ENCODE measurements around the gene KCNH4.

KCNH4 gene

DNA sequence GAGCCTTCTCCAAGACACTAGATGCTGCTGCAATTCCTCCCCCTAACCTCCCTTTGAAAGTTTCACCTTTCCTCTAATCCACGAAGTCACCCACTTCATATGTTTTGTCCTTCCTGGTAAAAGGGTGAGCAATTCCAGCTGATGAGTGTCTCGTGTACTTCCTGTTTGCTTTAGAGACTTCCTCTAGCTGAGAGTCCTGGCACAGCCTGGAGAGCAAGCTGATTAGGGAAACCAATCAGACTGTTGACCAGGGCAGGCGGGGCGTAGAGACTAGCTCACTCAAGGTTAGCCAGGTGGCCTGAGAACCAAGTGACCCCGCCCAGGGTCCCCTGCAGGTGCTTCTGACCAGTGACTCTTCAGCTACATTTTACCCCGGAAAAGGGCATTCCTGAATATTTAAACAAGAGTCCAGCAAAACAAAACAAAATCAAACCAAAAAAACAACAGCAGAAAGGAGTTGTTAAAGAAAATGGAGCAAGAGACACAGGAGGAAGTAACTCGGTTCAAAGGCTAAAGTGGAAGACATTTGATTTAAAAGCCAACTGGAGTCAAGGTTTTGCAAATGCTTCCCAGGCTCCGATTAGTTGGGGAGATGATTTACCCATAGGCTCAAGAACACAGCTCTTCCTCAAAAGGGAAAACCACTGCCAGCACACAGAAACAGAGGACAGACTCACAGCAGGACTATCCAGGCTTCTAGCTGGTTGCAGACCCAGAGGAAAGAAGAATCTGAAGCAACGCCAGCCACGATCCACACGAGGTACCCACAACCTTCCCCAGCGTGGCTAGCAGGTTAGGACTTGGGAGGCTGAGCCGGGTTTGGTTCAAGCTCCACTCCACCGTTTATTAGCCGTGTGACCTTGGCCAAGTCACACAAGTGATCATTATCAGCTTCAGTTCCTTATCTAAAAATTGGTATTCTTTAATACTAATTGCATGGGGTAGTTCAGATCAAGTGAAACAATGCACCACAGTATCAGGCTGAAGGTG is 45.0 kb downstream of the KCNH4 start:
- DNase-seq, result no peak

DNA sequence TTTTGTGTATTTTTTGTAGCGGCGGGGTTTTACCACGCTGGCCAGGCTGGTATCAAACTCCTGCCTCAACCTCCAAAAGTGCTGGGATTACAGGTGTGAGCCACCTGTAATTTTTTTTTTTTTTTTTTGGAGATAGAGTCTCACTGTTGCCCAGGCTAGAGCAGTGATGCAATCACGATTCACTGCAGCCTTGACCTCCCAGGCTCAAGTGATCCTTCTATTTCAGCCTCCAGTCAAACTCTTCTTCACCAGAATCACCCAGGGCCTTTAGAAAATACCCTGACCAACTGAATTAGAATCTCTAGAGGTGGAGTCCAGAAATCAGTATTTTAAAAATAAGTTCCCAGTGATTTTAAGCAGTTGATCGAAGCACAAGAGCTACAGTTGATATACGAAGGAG is 45.8 kb downstream of the KCNH4 start:
- no peak for DNase-seq

DNA sequence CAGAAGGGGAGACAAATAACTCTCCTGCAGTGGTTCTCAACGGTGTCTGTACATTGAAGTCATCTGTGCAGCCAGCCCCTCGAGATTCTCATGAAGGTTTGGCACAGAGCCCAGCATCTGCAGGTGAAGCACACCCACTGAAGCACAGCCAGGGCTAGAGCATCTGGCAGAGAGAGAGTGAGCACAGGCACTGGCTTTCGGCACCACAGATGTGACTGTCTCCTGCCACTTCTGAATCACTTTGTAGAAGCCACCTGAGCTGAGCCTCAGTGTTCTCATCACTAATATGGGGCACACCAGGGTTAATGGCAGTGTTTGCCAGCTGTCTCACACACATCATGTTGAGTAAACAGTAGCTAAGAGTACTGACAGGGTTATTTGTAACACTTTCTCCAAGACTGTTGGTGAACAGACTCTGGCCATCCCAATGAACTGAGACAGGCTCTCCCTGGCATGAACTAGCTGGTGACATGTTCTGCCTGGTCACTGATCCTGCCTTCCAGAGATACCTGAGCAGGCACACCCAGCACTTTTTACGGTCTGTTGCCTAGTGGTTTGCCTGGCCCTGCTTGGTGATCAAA is 47.4 kb downstream of the KCNH4 start:
- peak; percentile 19 to 27 for DNase-seq

DNA sequence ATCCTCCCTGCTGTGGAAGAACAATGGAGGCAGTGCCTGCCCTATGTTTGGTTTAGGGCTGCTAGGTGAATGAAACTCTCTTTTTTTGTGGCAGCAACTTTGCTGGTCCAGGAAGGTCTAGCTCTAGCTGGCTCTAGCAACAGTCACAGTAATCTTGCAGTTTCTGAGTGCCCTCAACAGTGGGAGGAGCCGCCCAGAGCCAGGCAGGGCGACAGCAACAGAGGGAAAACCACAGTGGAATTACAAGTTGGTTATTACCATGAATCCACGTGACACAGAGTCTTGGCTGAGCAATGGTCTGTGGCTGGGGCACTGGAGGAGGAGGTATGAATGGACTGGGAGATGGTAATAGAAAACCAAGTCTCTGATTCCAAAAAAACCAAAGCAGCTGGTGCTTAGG is 48.0 kb downstream of the KCNH4 start:
- no peak for DNase-seq

DNA sequence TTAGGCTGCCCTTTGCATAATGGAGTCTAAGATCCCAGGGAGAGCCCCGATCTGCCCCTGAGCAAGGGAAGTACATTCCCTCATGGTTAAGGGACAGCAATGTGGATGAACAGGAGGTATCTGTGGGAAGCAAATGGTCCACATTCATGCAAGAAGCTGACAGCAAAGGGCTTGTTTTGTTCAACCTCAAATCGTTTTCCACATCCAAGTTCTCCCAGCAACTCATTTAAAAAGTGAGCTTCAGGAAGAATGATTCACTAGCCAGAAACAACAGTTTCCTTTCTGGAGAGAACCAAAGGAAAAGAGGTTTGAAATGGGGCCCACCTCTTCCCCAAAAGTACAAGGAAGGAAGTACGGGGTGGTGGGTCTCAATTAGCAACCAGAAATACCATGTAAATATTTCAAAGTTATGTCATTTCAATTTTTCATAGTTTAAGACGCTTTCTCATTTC is 48.9 kb downstream of the KCNH4 start:
- no peak for DNase-seq

DNA sequence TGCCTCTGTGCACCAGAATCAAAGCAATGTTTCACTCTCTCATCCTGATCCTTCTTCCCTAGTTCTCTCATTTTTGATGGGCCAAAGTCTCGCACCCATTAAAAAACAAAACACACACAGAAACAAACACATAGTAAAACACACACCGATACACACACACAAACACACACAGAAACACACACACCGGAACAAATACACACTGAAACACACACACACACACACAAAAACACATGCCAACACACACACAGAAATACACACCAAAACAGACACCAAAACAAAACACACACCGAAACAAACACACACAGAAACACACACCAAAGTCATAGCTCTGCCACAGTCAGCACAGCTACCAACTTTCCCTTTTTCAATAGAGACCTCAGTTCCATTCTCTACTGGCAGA is 49.7 kb downstream of the KCNH4 start:
- no peak for DNase-seq

DNA sequence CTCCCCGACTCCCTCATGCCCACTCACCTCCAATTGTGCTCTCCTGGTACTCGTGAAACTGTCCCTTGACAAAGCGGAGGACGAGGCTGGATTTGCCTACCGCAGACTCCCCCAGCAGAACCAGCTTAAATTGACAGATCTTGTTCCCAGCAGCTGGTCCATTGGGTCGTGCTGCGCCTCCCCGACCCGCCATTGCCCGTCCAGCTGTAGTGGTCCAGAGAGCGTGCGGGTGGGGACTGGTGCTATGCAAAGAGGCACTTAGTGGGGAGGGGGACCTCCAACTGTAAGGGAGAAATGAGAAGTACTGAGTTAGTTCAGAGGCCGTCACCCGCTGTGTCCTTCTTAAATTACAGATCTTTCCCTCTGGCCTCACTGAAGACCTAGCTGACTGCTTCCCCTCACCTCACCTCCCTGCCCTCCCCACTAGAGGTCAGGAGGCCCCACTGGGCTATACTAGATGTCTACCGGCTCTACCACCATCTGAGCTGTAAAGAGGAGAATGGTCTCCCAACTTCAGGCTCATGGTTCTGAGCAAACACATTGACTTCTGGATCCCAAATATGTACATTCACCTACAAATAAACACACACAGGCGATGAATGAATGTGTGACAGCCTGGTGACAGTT is 50.5 kb downstream of the KCNH4 start:
- DNase-seq, result no peak

DNA sequence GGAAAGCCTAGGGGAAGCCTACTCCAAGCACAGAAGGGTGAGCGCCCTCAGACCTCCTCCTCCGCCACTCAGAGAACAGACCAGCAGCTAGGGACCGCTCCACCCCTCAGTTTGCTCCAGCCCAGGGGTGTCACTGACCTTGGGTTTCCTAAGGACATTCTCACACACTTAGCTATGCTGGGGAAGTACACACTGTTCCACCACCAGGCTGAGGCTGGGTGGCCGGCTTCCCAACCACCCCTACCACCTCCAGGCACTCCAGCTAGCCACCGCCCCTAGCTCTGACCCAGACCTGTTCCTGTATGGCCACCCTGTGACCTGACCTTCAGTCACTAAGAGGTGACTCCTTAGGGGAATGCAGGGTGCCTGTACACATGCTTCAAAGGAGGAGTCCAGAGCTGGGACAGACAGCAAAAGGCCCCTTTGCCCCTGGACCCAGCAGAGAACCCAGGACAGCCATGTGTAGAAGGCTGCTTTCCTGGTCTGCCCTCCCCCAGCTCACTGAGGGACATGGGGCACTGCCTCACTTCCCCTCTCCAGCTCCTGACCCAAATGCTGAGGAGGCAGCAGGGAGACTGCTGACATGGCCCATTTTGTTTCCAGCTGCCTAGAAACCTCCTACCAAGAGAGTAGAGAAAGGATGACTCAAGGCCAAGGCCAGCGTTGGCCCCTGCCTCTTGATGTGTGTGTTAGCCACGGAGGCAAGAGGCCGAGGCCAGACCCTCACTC is 51.7 kb downstream of the KCNH4 start:
- no peak for DNase-seq

DNA sequence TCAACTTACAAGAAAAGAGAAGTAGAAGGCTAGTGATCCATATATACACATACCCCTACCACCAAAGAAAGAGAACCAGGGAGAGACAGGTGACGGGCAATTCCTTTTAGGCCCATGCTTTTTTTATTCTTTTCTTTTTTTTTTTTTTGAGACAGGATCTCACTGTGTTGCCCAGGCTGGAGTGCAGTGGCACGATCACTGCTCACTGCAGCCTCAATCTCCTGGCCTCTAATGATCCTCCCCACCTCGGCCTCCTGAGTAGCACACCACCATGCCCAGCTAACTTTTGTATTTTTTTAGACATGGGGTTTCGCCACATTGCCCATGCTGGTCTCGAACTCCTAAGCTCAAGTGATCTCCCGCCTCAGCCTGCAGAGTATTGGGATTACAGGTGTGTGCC is 53.5 kb downstream of the KCNH4 start:
- DNase-seq, result no peak

DNA sequence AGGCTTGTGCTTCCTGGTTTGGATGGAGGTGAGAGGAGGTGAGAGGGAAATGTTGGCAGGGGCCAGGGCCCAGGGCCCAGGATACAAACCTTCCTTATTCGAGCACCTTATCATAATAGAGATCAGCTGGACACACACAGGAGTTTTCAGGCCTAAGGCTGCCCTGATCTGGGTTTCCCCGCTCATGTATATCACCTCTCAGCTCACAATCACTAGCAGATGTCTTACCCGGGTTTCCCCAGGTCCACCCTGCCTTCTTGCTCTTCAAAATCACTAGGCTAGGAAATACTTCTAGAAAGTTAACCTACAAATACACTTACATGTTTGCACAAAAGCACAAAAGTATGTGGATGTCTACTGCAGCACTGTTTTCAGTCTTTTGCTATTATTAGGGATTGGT is 54.1 kb downstream of the KCNH4 start:
- DNase-seq, result no peak

DNA sequence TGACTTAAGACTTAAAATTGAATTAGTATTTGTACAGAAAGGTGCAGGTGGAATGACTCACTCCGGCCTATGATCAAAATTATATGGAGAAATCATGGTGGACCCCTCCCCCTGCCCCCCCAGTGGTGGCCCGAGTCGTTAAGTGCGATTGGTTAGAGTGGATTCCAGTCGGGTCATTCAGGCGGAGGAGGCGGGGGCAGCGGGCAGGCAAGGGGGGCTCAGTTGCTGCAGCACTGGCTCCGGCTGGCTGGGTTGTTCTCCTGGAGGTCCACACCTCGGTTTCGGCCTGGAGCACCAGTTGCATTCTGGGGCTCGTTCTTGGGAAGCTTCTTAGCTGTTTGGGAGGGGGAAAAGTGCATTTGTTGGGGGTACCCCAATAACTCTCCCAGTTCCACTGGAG is 55.4 kb downstream of the KCNH4 start:
- DNase-seq, result no peak

DNA sequence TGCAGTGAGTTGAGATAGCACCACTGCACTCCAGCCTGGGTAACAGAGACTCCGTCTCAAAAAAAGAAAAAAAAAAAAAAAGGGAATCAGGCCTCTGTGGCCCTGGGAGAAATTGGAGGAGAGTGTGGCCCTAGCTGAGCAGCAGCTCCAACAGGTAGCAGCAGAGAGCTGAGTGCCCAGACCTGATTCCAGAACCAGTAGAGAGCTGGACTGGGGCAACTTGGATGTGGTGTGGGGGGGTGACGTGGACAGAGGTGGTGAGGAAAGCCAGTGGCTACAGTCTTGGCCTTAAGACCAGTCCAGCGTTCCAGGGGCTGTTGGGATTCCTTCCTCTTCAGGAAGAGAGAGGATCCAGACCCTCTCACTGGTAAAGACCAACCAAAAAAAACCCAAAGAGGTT is 56.7 kb downstream of the KCNH4 start:
- no peak for DNase-seq

DNA sequence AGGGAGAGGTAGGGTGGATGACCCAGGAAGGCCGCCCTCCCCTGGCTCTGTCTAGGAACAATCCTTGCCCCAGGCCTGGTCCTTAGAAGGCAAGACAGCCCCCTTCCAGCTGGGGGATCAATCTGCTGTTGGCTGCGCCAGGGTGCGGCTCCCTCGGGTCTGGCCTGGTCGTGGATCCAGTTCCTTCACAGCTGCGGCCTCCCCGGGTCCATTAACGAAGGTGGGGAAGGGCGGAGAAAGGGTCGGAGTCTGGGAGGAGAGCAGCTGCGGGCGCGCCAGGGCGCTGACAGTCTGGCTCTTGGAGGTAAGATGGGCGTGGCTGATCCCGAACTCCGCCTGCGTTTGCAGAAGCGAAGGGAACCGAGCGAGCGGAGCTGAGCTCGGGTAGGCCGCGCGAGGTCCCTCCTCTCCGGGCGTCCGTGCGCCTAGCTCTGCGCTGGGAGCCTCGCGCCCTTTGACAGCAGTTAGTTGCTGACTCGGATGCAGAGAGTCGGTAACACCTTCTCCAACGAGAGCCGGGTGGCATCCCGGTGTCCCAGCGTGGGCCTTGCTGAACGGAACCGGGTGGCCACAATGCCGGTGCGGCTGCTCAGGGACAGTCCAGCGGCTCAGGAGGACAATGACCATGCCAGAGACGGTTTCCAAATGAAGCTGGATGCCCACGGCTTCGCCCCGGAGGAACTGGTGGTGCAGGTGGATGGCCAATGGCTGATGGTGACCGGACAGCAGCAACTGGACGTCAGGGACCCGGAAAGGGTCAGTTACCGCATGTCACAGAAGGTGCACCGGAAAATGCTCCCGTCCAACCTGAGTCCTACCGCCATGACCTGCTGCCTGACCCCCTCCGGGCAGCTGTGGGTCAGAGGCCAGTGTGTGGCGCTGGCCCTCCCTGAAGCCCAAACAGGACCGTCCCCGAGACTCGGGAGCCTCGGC is 58.3 kb downstream of the KCNH4 start, which contains the start of gene HSPB9:
HSPB9 (plus strand) TSS at position 434 of the 933 bp plus-strand sequence; CDS start at position 481, 47 bp downstream.
- DNase-seq, result no peak

DNA sequence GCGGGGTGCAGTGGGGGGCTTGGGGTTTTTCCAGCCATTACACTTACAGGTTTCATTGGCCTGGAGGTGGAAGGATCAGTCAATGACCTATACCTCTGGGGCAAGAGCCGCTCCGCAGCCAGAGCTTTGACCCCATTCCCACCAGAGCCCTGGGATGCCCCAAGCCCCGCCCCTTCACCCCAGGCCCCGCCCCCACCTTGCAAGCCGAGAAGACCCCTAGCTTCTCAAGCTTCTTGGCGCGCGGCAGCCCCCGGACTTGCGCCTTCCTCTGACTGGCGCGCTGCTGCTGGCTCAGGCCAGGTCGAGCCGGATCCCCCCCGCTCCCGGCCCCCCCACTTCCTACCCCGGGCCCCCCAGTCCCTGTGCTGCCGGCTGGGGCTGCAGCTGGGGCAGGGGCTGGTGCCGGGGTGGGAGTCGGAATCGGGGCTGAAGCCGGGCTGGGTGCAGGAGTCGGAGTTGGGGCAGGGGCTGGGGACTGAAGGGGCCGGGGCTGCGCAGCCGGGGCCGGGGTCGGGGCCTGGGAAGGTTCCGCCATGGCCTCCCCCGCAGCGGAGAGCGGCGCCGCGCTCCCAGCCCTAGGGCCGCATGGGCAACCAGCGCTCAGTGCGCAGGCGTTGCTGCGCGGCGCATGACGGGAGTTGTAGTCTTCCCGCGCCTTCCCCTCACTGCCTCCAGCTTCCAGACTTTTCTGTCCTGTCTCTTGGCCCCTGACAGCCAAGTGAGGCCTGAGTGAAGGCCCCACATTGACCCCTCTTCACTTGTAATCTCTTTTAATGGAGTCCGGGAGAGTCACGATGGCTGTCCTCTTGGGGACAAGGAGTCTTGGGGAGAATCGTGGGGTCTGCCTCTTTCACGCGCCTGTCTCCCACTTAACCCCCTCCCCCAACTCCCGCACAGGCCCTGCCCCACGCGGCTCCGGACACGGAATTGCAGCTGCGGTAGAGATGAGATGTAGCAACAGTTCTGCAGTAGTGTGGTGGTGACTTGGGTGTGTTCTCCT is 59.9 kb downstream of the KCNH4 start, which contains the start of gene KAT2A:
KAT2A (minus strand) TSS at position 598 of the 1,000 bp plus-strand sequence; CDS start at position 535, 63 bp downstream.
- peak; percentile 67 to 72 for DNase-seq

DNA sequence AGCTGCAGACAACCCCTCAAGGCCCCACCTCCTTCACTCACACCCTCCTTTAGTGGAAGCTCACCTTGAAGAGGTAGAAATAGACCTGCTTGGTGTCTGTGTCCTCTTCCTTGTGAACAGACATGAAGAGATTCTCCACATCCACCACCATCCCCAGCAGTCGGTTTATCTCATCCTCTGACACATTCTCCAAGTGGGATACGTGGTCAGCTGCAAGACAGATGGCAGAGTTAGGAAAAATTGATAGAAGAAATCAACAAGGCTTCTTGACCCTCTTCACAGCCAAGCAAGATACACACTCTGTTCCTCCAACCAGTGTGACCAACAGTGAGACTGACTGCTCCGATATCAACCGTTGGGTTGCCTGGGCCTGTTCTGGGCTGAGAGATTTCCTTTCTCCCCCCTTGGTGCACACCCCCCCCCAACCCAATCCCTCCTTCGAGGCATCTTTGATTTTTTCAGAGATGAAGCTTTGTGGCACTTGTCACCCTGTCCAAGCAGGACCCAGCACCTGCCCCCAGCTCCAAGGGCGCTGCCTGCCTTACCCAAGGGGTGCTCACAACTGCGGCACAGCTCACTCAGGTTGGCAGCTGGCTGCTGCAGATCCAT is 60.7 kb downstream of the KCNH4 start:
- DNase-seq, result no peak

DNA sequence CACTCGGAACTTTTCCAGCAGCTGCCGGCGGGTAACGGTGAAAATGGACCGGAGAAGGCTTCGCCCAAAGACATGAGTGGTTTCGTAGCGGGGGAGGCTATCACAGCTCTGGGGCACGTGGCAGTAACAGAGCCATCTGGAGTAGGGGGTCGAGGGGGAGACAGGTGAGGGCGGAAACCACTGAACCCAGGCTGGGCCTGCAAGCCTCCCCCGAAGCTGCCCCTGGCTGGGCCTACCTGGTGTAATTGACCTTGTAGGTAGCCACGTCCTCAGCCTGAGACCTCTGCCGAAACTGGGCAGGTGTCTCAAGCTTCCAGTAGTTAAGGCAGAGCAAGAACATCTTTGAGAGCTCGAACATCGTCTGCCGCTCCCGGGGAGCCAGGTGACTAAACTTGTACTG is 61.6 kb downstream of the KCNH4 start:
- no peak for DNase-seq

DNA sequence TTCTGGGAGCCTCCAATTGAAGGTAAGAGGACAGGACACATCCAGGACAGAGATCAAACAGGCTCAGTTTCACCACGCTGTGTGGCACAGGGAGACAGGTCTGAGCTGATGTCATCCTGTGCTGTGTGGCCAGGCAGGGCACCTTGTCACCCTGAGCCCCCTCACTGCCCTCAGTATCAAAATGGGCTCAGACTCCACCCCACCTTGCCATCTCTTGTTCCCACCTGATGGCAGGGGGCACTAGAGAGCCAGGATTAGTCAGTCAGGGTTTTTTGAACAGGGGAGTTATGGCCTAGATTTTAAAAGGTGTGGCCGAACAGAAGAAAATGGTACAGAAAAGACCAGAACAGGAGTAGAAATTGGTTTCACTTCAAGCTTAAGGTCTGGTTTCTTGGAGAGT is 62.4 kb downstream of the KCNH4 start:
- peak; percentile 40 to 45 for DNase-seq

DNA sequence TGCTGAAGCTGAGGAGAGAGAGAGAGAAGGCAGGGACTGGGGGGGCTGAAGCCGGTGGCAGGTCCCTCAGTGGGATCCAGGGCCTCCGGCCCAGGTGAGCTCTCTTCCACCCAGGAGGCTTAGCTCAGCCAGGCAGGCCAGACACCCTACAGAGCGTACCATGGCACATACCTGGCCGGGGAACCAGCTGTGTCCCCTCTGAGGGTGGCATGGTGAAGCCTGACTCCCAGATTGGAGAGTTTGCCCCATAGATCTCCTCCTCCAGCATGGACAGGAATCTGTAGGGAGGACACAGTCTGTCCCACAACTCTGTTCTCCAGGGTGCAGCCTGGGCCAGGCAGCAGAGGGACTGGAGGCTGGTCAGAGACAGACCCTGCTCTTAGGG is 62.8 kb downstream of the KCNH4 start:
- DNase-seq, result no peak

DNA sequence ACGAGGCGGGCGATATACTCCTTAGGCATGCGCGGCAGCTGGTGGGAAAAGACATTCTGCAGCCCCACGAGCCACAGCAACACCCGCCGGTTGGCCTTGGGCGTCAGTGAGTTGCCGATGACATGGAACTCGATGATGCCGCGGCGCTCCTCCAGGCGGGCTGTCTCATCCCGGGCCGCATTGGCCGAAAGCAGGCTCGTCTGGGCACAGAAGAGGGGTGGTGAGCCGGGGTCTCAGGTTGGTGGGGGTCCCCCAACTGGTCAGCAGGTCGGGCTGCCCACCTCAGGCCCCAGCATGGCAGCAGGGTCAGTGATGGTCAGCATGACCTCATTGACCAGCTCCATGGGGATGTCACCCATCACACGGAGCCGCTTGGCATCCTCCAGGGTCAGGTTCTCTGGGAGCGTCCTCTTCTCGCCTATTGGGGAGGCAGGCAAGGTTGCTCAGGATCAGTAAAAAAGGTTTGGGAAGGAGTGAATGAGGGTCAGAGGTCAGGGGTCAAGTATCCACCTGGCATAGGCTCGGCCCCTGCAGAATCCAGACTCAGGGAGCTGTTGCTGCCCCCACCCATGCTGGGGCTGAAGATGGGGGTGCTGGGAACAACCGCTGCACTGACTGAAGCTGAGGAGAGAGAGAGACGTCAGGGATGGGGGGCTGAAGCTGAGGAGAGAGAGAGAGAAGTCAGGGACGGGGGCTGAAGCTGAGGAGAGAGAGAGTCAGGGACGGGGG is 63.4 kb downstream of the KCNH4 start:
- DNase-seq, result no peak

Measured in activated CD4-positive, alpha-beta T cell treated with anti-CD3 and anti-CD28 coated beads, Interleukin-2, amount 50 U/mL, for 4 hours (primary cell).